Heart right ventricle (tissue), 16 donors: ENCODE results near the gene SPNS3. TPM values are rescaled to one million over a fixed set of nuclear protein-coding genes. Genes with fewer than 3 reads are reported as not detected.
A peak's percentile ranks its signal among the peaks of the same experiment; 100 is the strongest.

ENCODE experiments used
- ATAC-seq, 8 donors: fragments of 200-7000 bp; cut with Tn5 transposase; one replicate each; pipeline ENCODE4 v1.9.1; 2020; ENCODE audit warnings: mild to moderate bottlenecking in 8 of 8, moderate library complexity in 8 of 8, moderate number of reproducible peaks in 1 of 8
- DNase-seq, 2 donors: peaks; one replicate each; pipeline ENCODE4 v3.0.0-alpha.2; 2020
- H3K27ac ChIP-seq, 10 donors: fragments of 200-600 bp; sonication (generic) in 2 of 10; one replicate each; pipeline versions ENCODE4 v1.5.0 to v1.8.0; 2020 to 2022; ENCODE audit warnings: mild to moderate bottlenecking in 3 of 10
- H3K27me3 ChIP-seq, 7 donors: fragments of 200-600 bp; one replicate each; pipeline ENCODE4 v1.8.0; 2021 to 2022; ENCODE audit warnings: mild to moderate bottlenecking in 2 of 7
- H3K36me3 ChIP-seq, 9 donors: fragments of 200-600 bp; sonication (generic) in 1 of 9; one replicate each; pipeline versions ENCODE4 v1.5.0 to v1.8.0; 2020 to 2022; ENCODE audit warnings: mild to moderate bottlenecking in 2 of 9
- H3K4me1 ChIP-seq, 9 donors: fragments of 200-600 bp; sonication (generic) in 1 of 9; one replicate each; pipeline versions ENCODE4 v1.5.0 to v1.8.0; 2020 to 2022; ENCODE audit warnings: mild to moderate bottlenecking in 4 of 9
- H3K4me3 ChIP-seq, 10 donors: fragments of 200-600 bp; sonication (generic) in 2 of 10; one replicate each; pipeline versions ENCODE4 v1.5.0 to v1.8.0; 2020 to 2022; ENCODE audit warnings: mild to moderate bottlenecking in 7 of 10, moderate library complexity in 2 of 10
- H3K9me3 ChIP-seq, 11 donors: fragments of 200-600 bp in 10 of 11; sonication (generic) in 2 of 11; one replicate each; pipeline versions ENCODE4 v1.5.0 to v1.8.0; 2013 to 2022; ENCODE audit warnings: mild to moderate bottlenecking in 2 of 11, control low read depth in 1 of 11, moderate library complexity in 1 of 11
- CTCF ChIP-seq, 9 donors: fragments of 200-600 bp; sonication (generic) in 2 of 9; IDR thresholded peaks; one replicate each; pipeline versions ENCODE4 v1.5.0 to v1.8.0; 2021 to 2022; ENCODE audit warnings: antibody characterized with exemption in 9 of 9, mild to moderate bottlenecking in 5 of 9, moderate library complexity in 1 of 9
- WGBS, 2 donors: extraction: QIAGEN DNeasy Blood & Tissue Kit; methylation state at CpG; one replicate each; pipeline ENCODE4 v1.1.7; 2013; ENCODE audit warnings: inconsistent platforms in 1 of 2; 5-methylcytosine and 5-hydroxymethylcytosine counted together
- intact Hi-C, 10 donors: fragments of 100-400 bp; cut with DNase I; formaldehyde crosslinking; loops; one replicate each; pipeline versions ENCODE4 v1.11.1 to v1.14.2; 2022
- polyA plus RNA-seq, 2 donors: library from polyadenylated mRNA; stranded (reverse); fragments of 200-250 nt; gene quantifications; one replicate each; pipeline ENCODE4 v1.2.3, GENCODE V29; 2013
- total RNA-seq, 10 donors: library from RNA; stranded (reverse); fragmentation: NEBNext Ultra II Directional in 3 of 10; extraction: Animal tissue kit (Norgen Biotek cat#: 25700) in 3 of 10; gene quantifications; one replicate each; pipeline versions ENCODE4 v1.2.1 to v1.2.4, GENCODE V29; 2021 to 2023
- donor health status: Arrhythmogenic right ventricular cardiomyopathy.
- donor health status: ischemic (EF 13 %, LVEDD 7.1; RV severe dilation, severe dysfunction).
- donor health status: healthy with polysubstance abuse.
- donor health status: DM: no; HTN: yes; CAD: no.
- donor health status: DM: no; HTN: no; CAD: no.
- donor health status: ischemic (EF 25% LVEDD 6.9; RV normal size, moderate dysfunction).
- donor health status: ischemic (EF 25% LVEDD 5.7; RV mildly dilated, moderate dysfunction).
- donor health status: healthy.
- donor health status: DM: yes; HTN: yes; CAD: no.
- donor health status: Ischemic cardiomyopathy.
- donor health status: ischemic (EF 35%, LVEDD 5.7; RV mildly dilated, moderate dysfunction).
- donor health status: nonischemic (EF 11% LVEDD 7.7; RV severe dilation, severe dysfunction).
- donor health status: DM: yes; HTN: yes; CAD: no.
- donor health status: PGD.
- donor health status: ischemic (EF 29% LVEDD 5.4; RV normal size, mild dysfunction).
- donor health status: nonischemic (EF 23%, LVEDD 6.1; RV moderate dilation, normal function).

SPNS3 gene
- total and polyA plus RNA-seq, 12 donors: 0.13 to 4.2 (median 0.89) TPM; not detected in 1

GRCh38 chr17:4475001-4475400, 41.3 kb downstream of the SPNS3 start:
- Histone ChIP-seq H3K36me3 (no peaks in the 10 kb centered on the region), H3K27me3 (no peaks in the 10 kb centered on the region), H3K4me3 (no peak overlapping the region), H3K27ac (no peak overlapping the region), H3K9me3 (no peaks in the 10 kb centered on the region), H3K4me1 (peaks cover 0 to 29% (median 17%) of the 10 kb centered on the region in 9 donors)
- TF ChIP-seq CTCF (IDR thresholded peaks at IDR 0.05): no peak
- ATAC-seq: peak in 1 of 8 donors; percentile 12
- 73 to 77% methylated on average over 9 of the region's 9 CpGs for WGBS, 2 donors
- intact Hi-C loops: no loop called here
- DNase-seq: no peak

DNA sequence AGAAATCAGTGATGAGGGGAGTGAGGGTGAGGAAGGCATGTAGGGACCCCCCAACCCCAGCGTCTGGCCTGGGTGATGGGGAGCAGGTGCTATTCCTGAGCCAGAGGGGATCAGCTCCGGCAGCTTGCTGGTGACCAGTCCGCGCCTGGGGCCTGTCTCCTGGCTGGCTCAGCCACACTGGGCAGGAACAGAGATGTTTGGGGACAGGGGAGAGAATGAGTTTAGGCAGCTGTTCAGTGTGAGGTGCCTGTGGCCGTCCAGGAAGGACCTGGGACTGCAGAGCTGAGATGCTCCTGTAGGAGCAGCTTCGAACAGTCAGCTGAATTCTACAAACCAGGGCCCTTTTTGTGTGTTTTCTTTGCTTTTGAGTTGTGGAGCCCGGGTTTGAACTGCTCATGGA, 41.7 kb downstream of the SPNS3 start:
- 80 to 82% methylated on average over 7 of the region's 7 CpGs for WGBS, 2 donors
- intact Hi-C loops: no loop called here

DNA sequence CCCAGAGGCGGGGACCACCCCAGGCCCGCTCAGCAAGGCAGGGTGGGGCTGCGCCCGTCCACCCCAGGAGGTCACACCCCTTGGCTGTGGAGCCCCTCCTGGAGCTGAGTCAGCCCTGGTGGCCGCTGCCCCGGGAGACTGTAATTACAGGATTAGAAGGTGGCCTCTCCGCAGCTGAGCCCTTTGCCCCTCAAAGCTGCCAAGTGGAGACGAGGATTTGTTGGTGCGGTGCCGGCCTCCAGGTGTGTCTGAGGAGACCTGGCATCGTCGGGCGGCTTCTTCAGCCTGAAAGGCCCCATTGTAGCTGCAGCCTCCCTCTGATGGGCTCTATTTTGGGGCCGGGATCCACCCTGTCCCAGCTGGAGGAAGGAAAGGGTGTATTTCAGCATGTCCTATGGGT, 42.3 kb downstream of the SPNS3 start:
- DNase-seq (no peak), ATAC-seq (peak in 3 of 8 donors; percentile 15 to 40 (median 21))
- H3K4me3 ChIP-seq: no peak overlapping the region
- H3K9me3 ChIP-seq: no peaks in the 10 kb centered on the region
- peak overlapping the region in 2 of 10 donors; percentile 34 to 46 for H3K27ac ChIP-seq
- H3K36me3 ChIP-seq: no peaks in the 10 kb centered on the region
- intact Hi-C loops: loop anchor here in 1 of 10 donors (2.0 kb wide), 1 partner anchor 43 kb away; no protein-coding TSS in a partner anchor
- H3K27me3 ChIP-seq: no peaks in the 10 kb centered on the region
- TF ChIP-seq CTCF (IDR thresholded peaks at IDR 0.05): no peak
- WGBS, 2 donors: 70 to 76% methylated on average over 14 of the region's 14 CpGs
- H3K4me1 ChIP-seq: peaks cover 3 to 39% (median 19%) of the 10 kb centered on the region in 9 donors

More for the DNA sequence above, 41.7 kb downstream of the SPNS3 start:
- Histone ChIP-seq H3K9me3 (no peaks in the 10 kb centered on the region), H3K27ac (peak overlapping the region in 1 of 10 donors; percentile 34), H3K27me3 (no peaks in the 10 kb centered on the region), H3K4me3 (no peak overlapping the region), H3K36me3 (no peaks in the 10 kb centered on the region), H3K4me1 (peaks cover 3 to 34% (median 17%) of the 10 kb centered on the region in 9 donors)
- DNase-seq (no peak), ATAC-seq (no peak)
- TF ChIP-seq CTCF (IDR thresholded peaks at IDR 0.05): no peak

DNA sequence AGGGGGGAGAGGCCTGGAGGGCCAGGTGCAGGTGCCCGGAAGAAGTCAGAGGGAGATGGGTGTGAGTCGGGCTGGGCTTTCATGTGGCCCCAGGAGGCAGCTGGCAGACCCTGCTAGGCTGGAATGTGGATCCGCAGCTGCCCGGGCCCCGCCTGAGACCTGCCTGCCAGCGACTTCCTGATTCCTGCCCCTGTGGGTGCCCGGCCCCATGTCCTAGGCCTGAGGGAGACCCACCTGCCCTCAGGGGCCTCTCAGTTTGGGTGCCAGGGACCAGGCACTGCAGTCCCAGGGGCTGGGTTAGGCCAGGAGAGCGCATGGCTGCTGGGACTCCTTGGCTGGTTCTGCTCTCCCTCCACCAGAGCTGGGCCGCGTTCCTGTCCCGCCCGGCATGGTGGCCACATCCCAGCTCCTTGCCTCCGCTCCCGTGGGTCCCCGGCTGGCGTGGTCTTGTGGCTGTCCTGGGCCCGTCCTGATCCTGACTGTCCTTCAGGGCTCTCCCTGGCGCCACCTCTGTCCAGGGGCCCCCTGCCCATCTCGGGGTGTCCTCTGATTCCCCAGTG, 42.9 kb downstream of the SPNS3 start:
- H3K27ac ChIP-seq: peak overlapping the region in 4 of 10 donors; percentile 19 to 46 (median 34)
- H3K9me3 ChIP-seq: no peaks in the 10 kb centered on the region
- H3K4me3 ChIP-seq: no peak overlapping the region
- intact Hi-C loops: loop anchor here in 1 of 10 donors (2.0 kb wide), 1 partner anchor 42 kb away; no protein-coding TSS in a partner anchor
- H3K36me3 ChIP-seq: no peaks in the 10 kb centered on the region
- peak in 1 of 8 donors; percentile 5 for ATAC-seq
- whole genome bisulfite sequencing, 2 donors: 78 to 87% methylated on average over 19 of the region's 19 CpGs
- peaks cover 3 to 45% (median 19%) of the 10 kb centered on the region in 9 donors for H3K4me1 ChIP-seq
- TF ChIP-seq CTCF (IDR thresholded peaks at IDR 0.05): no peak
- H3K27me3 ChIP-seq: no peaks in the 10 kb centered on the region
- no peak for DNase-seq
